Activated CD4-positive, alpha-beta T cell treated with anti-CD3 and anti-CD28 coated beads, Interleukin-2, Interleukin-6, amounts not matched to agents 100 ng/mL and 50 ng/mL, durations not matched to agents 16 hours and 8 hours (primary cell): ENCODE results near the gene ZIM2.

Experiments
- DNase-seq: peaks from one replicate; pipeline ENCODE4 v3.0.0-alpha.2; 2020

Gene ZIM2

GRCh38 chr19:56806639-56807038, 33.9 kb downstream of the ZIM2 start:
- no peak for DNase-seq

- no peak for DNase-seq
Measured at GRCh38 chr19:56778351-56778750, 62.2 kb downstream of the ZIM2 start.

GRCh38 chr19:56769650-56770049, 70.9 kb downstream of the ZIM2 start:
- no peak for DNase-seq

- DNase-seq = peak; percentile 5
Measured at GRCh38 chr19:56765137-56765536, 75.4 kb downstream of the ZIM2 start.

GRCh38 chr19:56764196-56764695, 76.3 kb downstream of the ZIM2 start:
- no peak for DNase-seq

GRCh38 chr19:56760842-56761241, 79.7 kb downstream of the ZIM2 start:
- DNase-seq = no peak

- no peak for DNase-seq
Measured at GRCh38 chr19:56759531-56759930, 81.0 kb downstream of the ZIM2 start.

GRCh38 chr19:56751078-56751489, 89.4 kb downstream of the ZIM2 start:
- DNase-seq = no peak

- no peak for DNase-seq
Measured at GRCh38 chr19:56750658-56751057, 89.9 kb downstream of the ZIM2 start.

- DNase-seq = peak; percentile 3
Measured at GRCh38 chr19:56748378-56748777, 92.1 kb downstream of the ZIM2 start.

GRCh38 chr19:56746367-56746766, 94.2 kb downstream of the ZIM2 start:
- DNase-seq = no peak

GRCh38 chr19:56740501-56740900, 100.0 kb downstream of the ZIM2 start:
- no peak for DNase-seq

GRCh38 chr19:56736571-56736970, 104.0 kb downstream of the ZIM2 start:
- DNase-seq = no peak

- DNase-seq = no peak
Measured at GRCh38 chr19:56732976-56733375, 107.5 kb downstream of the ZIM2 start.

- DNase-seq = no peak
Measured at GRCh38 chr19:56727677-56728076, 112.8 kb downstream of the ZIM2 start.

GRCh38 chr19:56725829-56726424, 114.6 kb downstream of the ZIM2 start:
- no peak for DNase-seq
